Fibroblast of mammary gland (primary cell): ENCODE results near the gene CA10.

ENCODE experiments used
- DNase-seq: peaks from one replicate; pipeline ENCODE4 v3.0.0-alpha.2; 2010; ENCODE audit warnings: low read depth
- H3K4me3 ChIP-seq: 2 replicates; pipeline ENCODE4 v1.5.1; 2011; ENCODE audit warnings: low read depth, mild to moderate bottlenecking, low read length, moderate library complexity; ENCODE audit not compliant: control insufficient read depth
- CTCF ChIP-seq: conservative IDR thresholded peaks from 2 replicates; pipeline ENCODE4 v1.5.1; 2011; ENCODE audit warnings: low read depth, low read length, inconsistent platforms; ENCODE audit not compliant: control insufficient read depth, insufficient read depth

Gene CA10

GRCh38 chr17:51692917-51693316 is 465.6 kb downstream of the CA10 start:
- no peak overlapping the region for H3K4me3 ChIP-seq
- no peak for DNase-seq
- TF ChIP-seq CTCF, result no peak

GRCh38 chr17:51687887-51688286 is 470.6 kb downstream of the CA10 start:
- H3K4me3 ChIP-seq, result no peak overlapping the region
- no peak for TF ChIP-seq CTCF
- DNase-seq, result no peak

GRCh38 chr17:51685287-51685909 is 473.1 kb downstream of the CA10 start:
- no peak for DNase-seq
- TF ChIP-seq CTCF, result no peak

GRCh38 chr17:51684214-51684613 is 474.3 kb downstream of the CA10 start:
- no peak for TF ChIP-seq CTCF
- no peak for DNase-seq
- no peak overlapping the region for H3K4me3 ChIP-seq

More at GRCh38 chr17:51685287-51685909, 473.1 kb downstream of the CA10 start:
- H3K4me3 ChIP-seq, result no peak overlapping the region

- no peak overlapping the region for H3K4me3 ChIP-seq
- no peak for DNase-seq
- TF ChIP-seq CTCF, result no peak
Measured at GRCh38 chr17:51683291-51683690, 475.2 kb downstream of the CA10 start.

- DNase-seq, result no peak
- no peak for TF ChIP-seq CTCF
- H3K4me3 ChIP-seq, result no peak overlapping the region
Measured at GRCh38 chr17:51682115-51682514, 476.4 kb downstream of the CA10 start.

- TF ChIP-seq CTCF, result no peak
- no peak overlapping the region for H3K4me3 ChIP-seq
- DNase-seq, result no peak
Measured at GRCh38 chr17:51677875-51678274, 480.6 kb downstream of the CA10 start.
